Right lobe of liver (tissue), 4 donors: ENCODE measurements around the gene C5orf15.

Source experiments
- POLR2A ChIP-seq: fragments of 450-650 bp; IDR thresholded peaks from one replicate; pipeline ENCODE4 v1.6.1; 2017; ENCODE audit warnings: antibody characterized with exemption, mild to moderate bottlenecking
- TF ChIP-seq, protein P1 (sequence below), 4 donors: fragments of 200-600 bp in 3 of 4; fragments of 450-650 bp in 1 of 4; IDR thresholded peaks; one replicate each; pipeline versions ENCODE4 v1.5.1 to v1.8.0; 2016 to 2022; ENCODE audit warnings: antibody characterized with exemption in 4 of 4, mild to moderate bottlenecking in 2 of 4
- donor health status: DM: no; HTN: no; CAD: no.
- donor health status: DM: no; HTN: no; CAD: no.
- donor health status: DM: no; HTN: yes; CAD: no.

DNA sequence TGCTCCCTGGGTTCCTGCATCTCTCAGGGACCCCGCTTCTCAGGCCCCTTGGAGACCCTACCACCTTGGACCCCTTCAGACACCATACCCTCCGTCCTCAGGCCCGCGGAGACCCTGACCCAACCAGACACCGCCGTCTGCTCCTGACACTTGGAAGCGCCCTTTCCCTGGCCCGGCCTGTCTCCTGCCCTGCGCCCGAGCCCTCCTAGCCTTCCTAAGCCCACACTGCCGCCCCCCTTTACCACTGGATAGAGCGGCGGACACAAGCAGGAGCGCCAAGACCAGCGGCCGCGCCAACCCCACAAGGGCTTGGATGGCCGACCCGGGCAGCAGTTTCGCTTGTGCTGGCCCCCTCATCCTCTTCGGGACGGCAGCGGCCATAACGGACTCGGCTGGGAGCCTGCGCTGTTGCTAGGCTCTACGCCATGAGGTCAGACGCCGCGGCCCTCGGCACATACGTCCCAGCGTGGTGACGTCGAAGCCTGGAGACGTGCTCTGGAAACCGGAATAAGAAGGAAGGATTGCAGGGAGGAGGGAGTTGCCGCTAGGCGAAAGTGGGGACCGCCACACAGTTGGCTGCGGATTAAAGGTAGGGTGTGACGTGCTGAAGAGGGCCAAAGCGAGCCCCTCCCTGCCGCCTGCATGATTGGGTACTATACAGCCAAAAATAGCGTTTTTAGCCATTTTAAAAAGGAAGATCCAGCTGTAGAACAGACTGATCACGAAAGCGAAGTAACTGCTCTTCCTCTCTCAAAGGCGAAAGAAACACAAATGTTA lies at the start of gene C5orf15:
- TF ChIP-seq POLR2A = peak; percentile 79
- TF ChIP-seq, protein P1, sequence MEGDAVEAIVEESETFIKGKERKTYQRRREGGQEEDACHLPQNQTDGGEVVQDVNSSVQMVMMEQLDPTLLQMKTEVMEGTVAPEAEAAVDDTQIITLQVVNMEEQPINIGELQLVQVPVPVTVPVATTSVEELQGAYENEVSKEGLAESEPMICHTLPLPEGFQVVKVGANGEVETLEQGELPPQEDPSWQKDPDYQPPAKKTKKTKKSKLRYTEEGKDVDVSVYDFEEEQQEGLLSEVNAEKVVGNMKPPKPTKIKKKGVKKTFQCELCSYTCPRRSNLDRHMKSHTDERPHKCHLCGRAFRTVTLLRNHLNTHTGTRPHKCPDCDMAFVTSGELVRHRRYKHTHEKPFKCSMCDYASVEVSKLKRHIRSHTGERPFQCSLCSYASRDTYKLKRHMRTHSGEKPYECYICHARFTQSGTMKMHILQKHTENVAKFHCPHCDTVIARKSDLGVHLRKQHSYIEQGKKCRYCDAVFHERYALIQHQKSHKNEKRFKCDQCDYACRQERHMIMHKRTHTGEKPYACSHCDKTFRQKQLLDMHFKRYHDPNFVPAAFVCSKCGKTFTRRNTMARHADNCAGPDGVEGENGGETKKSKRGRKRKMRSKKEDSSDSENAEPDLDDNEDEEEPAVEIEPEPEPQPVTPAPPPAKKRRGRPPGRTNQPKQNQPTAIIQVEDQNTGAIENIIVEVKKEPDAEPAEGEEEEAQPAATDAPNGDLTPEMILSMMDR (IDR thresholded peaks at IDR 0.05) = peak in 1 of 4 donors; percentile 7
